SK-N-SH treated with all-trans-retinoic acid at 6 μM for 48 hours (cell line): ENCODE results near the gene ANKRD44.

Experiments
- ISL1 ChIP-seq: fragments of 250-450 bp; sonication (Bioruptor Pico); IDR thresholded peaks from 2 replicates; pipeline ENCODE4 v2.1.2; 2022; ENCODE audit warnings: mild to moderate bottlenecking, moderate library complexity
- RARB ChIP-seq: fragments of 250-450 bp; sonication (Bioruptor Pico); IDR thresholded peaks from 2 replicates; pipeline ENCODE4 v1.8.0; 2021; ENCODE audit warnings: mild to moderate bottlenecking, moderate library complexity
- SNAI2 ChIP-seq: fragments of 250-450 bp; sonication (Bioruptor Pico); IDR thresholded peaks from 2 replicates; pipeline ENCODE4 v1.5.0; 2020; ENCODE audit warnings: mild to moderate bottlenecking, moderate library complexity
- ZFP3 ChIP-seq: fragments of 250-450 bp; sonication (Bioruptor Pico); IDR thresholded peaks from 2 replicates; pipeline ENCODE4 v1.5.0; 2020; ENCODE audit warnings: mild to moderate bottlenecking, moderate library complexity
- ZFP30 ChIP-seq: fragments of 450-650 bp; formaldehyde crosslinking; IDR thresholded peaks from 2 replicates; pipeline ENCODE4 v1.5.0; 2022; ENCODE audit warnings: mild to moderate bottlenecking, moderate library complexity
- TF ChIP-seq, protein P1 (sequence below): fragments of 250-450 bp; sonication (Bioruptor Pico); IDR thresholded peaks from 2 replicates; pipeline ENCODE4 v1.8.0; 2020; ENCODE audit warnings: mild to moderate bottlenecking, moderate library complexity, borderline replicate concordance
- TF ChIP-seq, protein P2 (sequence below): fragments of 250-450 bp; sonication (Bioruptor Pico); IDR thresholded peaks from 2 replicates; pipeline ENCODE4 v1.5.1; 2020; ENCODE audit warnings: low read depth, mild to moderate bottlenecking, moderate library complexity

DNA sequence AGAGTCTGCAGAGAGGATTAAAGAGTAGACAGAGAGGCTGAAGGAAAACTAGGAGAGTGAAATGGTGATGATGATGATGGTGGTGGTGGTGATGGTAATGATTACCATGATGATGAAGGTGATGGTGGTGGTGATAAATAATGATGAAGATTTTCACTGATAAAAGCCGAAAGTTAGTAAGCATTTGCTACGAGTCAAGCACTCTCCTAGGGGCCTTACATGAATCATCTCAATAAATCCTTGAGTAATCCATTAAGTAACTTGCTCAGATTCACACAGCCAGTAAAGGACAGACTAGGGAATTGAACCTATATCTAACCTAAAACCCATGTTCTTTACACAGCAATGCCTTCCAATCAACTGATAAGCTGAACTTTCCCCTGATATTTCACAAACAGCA lies 277.4 kb downstream of the ANKRD44 start:
- TF ChIP-seq, protein P1, sequence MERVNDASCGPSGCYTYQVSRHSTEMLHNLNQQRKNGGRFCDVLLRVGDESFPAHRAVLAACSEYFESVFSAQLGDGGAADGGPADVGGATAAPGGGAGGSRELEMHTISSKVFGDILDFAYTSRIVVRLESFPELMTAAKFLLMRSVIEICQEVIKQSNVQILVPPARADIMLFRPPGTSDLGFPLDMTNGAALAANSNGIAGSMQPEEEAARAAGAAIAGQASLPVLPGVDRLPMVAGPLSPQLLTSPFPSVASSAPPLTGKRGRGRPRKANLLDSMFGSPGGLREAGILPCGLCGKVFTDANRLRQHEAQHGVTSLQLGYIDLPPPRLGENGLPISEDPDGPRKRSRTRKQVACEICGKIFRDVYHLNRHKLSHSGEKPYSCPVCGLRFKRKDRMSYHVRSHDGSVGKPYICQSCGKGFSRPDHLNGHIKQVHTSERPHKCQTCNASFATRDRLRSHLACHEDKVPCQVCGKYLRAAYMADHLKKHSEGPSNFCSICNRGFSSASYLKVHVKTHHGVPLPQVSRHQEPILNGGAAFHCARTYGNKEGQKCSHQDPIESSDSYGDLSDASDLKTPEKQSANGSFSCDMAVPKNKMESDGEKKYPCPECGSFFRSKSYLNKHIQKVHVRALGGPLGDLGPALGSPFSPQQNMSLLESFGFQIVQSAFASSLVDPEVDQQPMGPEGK (CRISPR knock-in tag) = no peak
- TF ChIP-seq ZFP3 (CRISPR knock-in tag) = no peak
- no peak for TF ChIP-seq ZFP30 (CRISPR knock-in tag)
- no peak for TF ChIP-seq ISL1
- no peak for TF ChIP-seq SNAI2 (CRISPR knock-in tag)
- TF ChIP-seq RARB (CRISPR knock-in tag) = no peak
- TF ChIP-seq, protein P2, sequence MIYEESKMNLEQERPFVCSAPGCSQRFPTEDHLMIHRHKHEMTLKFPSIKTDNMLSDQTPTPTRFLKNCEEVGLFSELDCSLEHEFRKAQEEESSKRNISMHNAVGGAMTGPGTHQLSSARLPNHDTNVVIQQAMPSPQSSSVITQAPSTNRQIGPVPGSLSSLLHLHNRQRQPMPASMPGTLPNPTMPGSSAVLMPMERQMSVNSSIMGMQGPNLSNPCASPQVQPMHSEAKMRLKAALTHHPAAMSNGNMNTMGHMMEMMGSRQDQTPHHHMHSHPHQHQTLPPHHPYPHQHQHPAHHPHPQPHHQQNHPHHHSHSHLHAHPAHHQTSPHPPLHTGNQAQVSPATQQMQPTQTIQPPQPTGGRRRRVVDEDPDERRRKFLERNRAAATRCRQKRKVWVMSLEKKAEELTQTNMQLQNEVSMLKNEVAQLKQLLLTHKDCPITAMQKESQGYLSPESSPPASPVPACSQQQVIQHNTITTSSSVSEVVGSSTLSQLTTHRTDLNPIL = no peak
